ENCODE measurements around the gene SELENON. TPM values are rescaled to one million over a fixed set of nuclear protein-coding genes. Genes with fewer than 3 reads are reported as not detected.
A peak's percentile ranks its signal among the peaks of the same experiment; 100 is the strongest.

SELENON gene
- total and polyA plus RNA-seq, 2 experiments from 2014 or later, result 9.0 to 49.7 TPM

DNA sequence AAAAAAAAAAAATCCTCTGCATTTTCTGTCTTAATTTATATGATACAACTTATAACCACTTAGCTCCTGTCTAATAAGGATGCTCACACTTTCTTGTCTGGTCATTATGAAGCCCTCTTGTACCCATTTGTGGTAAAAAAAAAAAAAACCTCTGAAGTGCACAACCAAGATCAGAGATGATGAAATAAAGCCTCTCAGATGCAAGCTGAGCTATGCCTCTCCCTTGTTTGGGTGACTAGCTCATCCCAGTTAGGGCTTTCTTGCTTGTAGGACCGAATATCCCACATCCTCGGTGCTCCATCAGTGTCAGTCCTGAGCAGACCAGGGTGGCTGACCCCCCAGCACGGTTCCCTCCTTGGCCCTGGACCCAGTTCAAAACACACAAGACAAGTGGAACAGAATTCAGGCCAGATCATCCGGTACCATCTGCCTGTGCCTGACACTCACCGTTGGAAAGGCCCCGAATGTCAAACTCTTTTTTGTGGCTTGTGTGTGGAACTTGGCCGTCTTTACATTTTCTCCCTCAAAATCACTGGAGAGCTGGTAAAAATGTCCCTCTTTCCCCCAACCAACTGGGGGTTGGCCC, 6.3 kb upstream of the SELENON start:
- Histone ChIP-seq H3K27ac (peak overlapping the region; percentile 29; the same call in 1 of the 2 replicates), H3K9me2 (ENCODE audit: insufficient read depth) (no peaks in the 10 kb centered on the region), H3K9me3 (ENCODE audit: low read depth) (no peaks in the 10 kb centered on the region), H4K20me1 (ENCODE audit: insufficient read depth) (no peaks in the 10 kb centered on the region), H3K27me3 (replicated peaks; ENCODE audit: insufficient read depth) (no peaks in the 10 kb centered on the region), H3K4me2 (ENCODE audit: unreplicated experiment) (no peak overlapping the region), H3F3A (ENCODE audit: insufficient read depth) (0 out of 2 replicates have a peak, but pooled peaks cover 8% of the 10 kb centered on the region), H3K9ac (no peak overlapping the region), H2AFZ (no peak overlapping the region), H3K4me3 (no peak overlapping the region), H3K4me1 (ENCODE audit: insufficient read depth) (peaks cover 6% of the 10 kb centered on the region; the same call in 1 of the 2 replicates), H3K36me3 (ENCODE audit: low read depth) (no peaks in the 10 kb centered on the region), H3K79me2 (ENCODE audit: insufficient read depth) (no peaks in the 10 kb centered on the region)
- WGBS, 2 experiments (ENCODE audit: low coverage in 1 of 2, low lambda C conversion rate in 2 of 2, missing lambda C conversion rate in 2 of 2), result 60 to 62% methylated on average over 7 of the region's 7 CpGs
- TF ChIP-seq EZH2 (IDR thresholded peaks at IDR 0.05; ENCODE audit: insufficient read depth, poor library complexity, severe bottlenecking) (no peak), EZH2phosphoT487 (IDR thresholded peaks at IDR 0.05; ENCODE audit: insufficient read depth, low read depth) (no peak)
- DNase-seq, result peak; percentile 47
- in situ Hi-C loops (cut with MboI), result loop anchor here (10.0 kb wide), 1 partner anchor 179 kb away; the partner anchor contains the start of gene MAN1C1

DNA sequence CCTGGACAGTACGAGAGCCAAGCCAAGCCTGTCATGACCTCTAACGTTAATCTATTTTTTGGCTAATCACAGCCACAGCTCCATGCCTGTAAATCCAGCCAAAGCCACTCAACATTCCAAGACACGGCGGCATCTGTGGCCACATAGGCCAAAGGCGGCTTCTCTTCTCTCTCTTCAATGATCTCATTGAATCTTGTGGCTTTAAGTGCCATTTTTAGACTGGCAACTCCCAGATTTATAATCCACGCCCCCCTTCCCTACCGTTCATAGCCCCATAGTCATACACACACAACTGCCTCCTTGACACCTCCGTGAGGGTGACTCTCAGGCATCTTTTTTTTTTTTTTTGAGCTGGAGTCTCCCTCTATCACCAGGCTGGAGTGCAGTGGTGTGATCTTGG, 5.7 kb upstream of the SELENON start:
- Histone ChIP-seq H3K9me3 (ENCODE audit: low read depth) (no peaks in the 10 kb centered on the region), H3K4me2 (ENCODE audit: unreplicated experiment) (no peak overlapping the region), H2AFZ (no peak overlapping the region), H3K27me3 (replicated peaks; ENCODE audit: insufficient read depth) (no peaks in the 10 kb centered on the region), H3K27ac (peak overlapping the region; percentile 29; the same call in 1 of the 2 replicates), H4K20me1 (ENCODE audit: insufficient read depth) (no peaks in the 10 kb centered on the region), H3K9me2 (ENCODE audit: insufficient read depth) (no peaks in the 10 kb centered on the region), H3K79me2 (ENCODE audit: insufficient read depth) (no peaks in the 10 kb centered on the region), H3K9ac (no peak overlapping the region), H3K4me3 (no peak overlapping the region), H3F3A (ENCODE audit: insufficient read depth) (0 out of 2 replicates have a peak, but pooled peaks cover 8% of the 10 kb centered on the region), H3K4me1 (ENCODE audit: insufficient read depth) (peaks cover 6% of the 10 kb centered on the region; the same call in 1 of the 2 replicates), H3K36me3 (ENCODE audit: low read depth) (no peaks in the 10 kb centered on the region)
- DNase-seq, result peak; percentile 82
- TF ChIP-seq EZH2 (IDR thresholded peaks at IDR 0.05; ENCODE audit: insufficient read depth, poor library complexity, severe bottlenecking) (no peak), EZH2phosphoT487 (IDR thresholded peaks at IDR 0.05; ENCODE audit: insufficient read depth, low read depth) (no peak)
- in situ Hi-C loops (cut with MboI), result loop anchor here (10.0 kb wide), 1 partner anchor 180 kb away; the partner anchor contains the start of gene MAN1C1
- WGBS, 2 experiments (ENCODE audit: low coverage in 1 of 2, low lambda C conversion rate in 2 of 2, missing lambda C conversion rate in 2 of 2), result 26 to 30% methylated on average over 8 of the region's 8 CpGs

- no peak overlapping the region for H2AFZ ChIP-seq
- H4K20me1 ChIP-seq (ENCODE audit: insufficient read depth), result no peaks in the 10 kb centered on the region
- H3K9ac ChIP-seq, result no peak overlapping the region
- no peak overlapping the region for H3K4me3 ChIP-seq
- WGBS, 2 experiments (ENCODE audit: low coverage in 1 of 2, low lambda C conversion rate in 2 of 2, missing lambda C conversion rate in 2 of 2), result 56 to 67% methylated on average over 2 of the region's 2 CpGs
- H3K79me2 ChIP-seq (ENCODE audit: insufficient read depth), result no peaks in the 10 kb centered on the region
- no peaks in the 10 kb centered on the region for H3K36me3 ChIP-seq (ENCODE audit: low read depth)
- H3K4me2 ChIP-seq (ENCODE audit: unreplicated experiment), result no peak overlapping the region
- H3K27ac ChIP-seq, result no peak overlapping the region
- H3F3A ChIP-seq (ENCODE audit: insufficient read depth), result 0 out of 2 replicates have a peak, but pooled peaks cover 8% of the 10 kb centered on the region
- peak; percentile 24 for DNase-seq
- no peak for TF ChIP-seq EZH2phosphoT487 (IDR thresholded peaks at IDR 0.05; ENCODE audit: insufficient read depth, low read depth)
- TF ChIP-seq EZH2 (IDR thresholded peaks at IDR 0.05; ENCODE audit: insufficient read depth, poor library complexity, severe bottlenecking), result no peak
- in situ Hi-C loops (cut with MboI), result loop anchor here (10.0 kb wide), 1 partner anchor 180 kb away; the partner anchor contains the start of gene MAN1C1
- H3K27me3 ChIP-seq (replicated peaks; ENCODE audit: insufficient read depth), result no peaks in the 10 kb centered on the region
- H3K9me3 ChIP-seq (ENCODE audit: low read depth), result no peaks in the 10 kb centered on the region
- no peaks in the 10 kb centered on the region for H3K9me2 ChIP-seq (ENCODE audit: insufficient read depth)
- peaks cover 6% of the 10 kb centered on the region; the same call in 1 of the 2 replicates for H3K4me1 ChIP-seq (ENCODE audit: insufficient read depth)
Measured at GRCh38 chr1:25795211-25795610, 4.8 kb upstream of the SELENON start.

GRCh38 chr1:25795946-25796810, 3.8 kb upstream of the SELENON start:
- Histone ChIP-seq H3K9me3 (ENCODE audit: low read depth) (no peaks in the 10 kb centered on the region), H3K4me2 (ENCODE audit: unreplicated experiment) (no peak overlapping the region), H3K79me2 (ENCODE audit: insufficient read depth) (peaks cover 8% of the 10 kb centered on the region; the same call in 1 of the 2 replicates), H3K27me3 (replicated peaks; ENCODE audit: insufficient read depth) (no peaks in the 10 kb centered on the region), H3K4me1 (ENCODE audit: insufficient read depth) (peaks cover 6% of the 10 kb centered on the region; the same call in 1 of the 2 replicates), H3F3A (ENCODE audit: insufficient read depth) (0 out of 2 replicates have a peak, but pooled peaks cover 8% of the 10 kb centered on the region), H3K36me3 (ENCODE audit: low read depth) (no peaks in the 10 kb centered on the region), H2AFZ (no peak overlapping the region), H3K9ac (no peak overlapping the region), H4K20me1 (ENCODE audit: insufficient read depth) (no peaks in the 10 kb centered on the region), H3K9me2 (ENCODE audit: insufficient read depth) (no peaks in the 10 kb centered on the region), H3K4me3 (no peak overlapping the region), H3K27ac (no peak overlapping the region)
- in situ Hi-C loops (cut with MboI), result loop anchor here (10.0 kb wide), 1 partner anchor 181 kb away; the partner anchor contains the start of gene MAN1C1
- 76 to 80% methylated on average over 22 of the region's 22 CpGs for WGBS, 2 experiments (ENCODE audit: low coverage in 1 of 2, low lambda C conversion rate in 2 of 2, missing lambda C conversion rate in 2 of 2)
- TF ChIP-seq EZH2phosphoT487 (IDR thresholded peaks at IDR 0.05; ENCODE audit: insufficient read depth, low read depth), result no peak
- no peak for TF ChIP-seq EZH2 (IDR thresholded peaks at IDR 0.05; ENCODE audit: insufficient read depth, poor library complexity, severe bottlenecking)
- no peak for DNase-seq

Measured in GM23248 (cell line).